ENCODE results near the gene C16orf74. TPM values are rescaled to one million over a fixed set of nuclear protein-coding genes. Genes with fewer than 3 reads are reported as not detected.

C16orf74 gene
- total and polyA plus RNA-seq, 2 donors = 1.5 to 6.4 TPM

DNA sequence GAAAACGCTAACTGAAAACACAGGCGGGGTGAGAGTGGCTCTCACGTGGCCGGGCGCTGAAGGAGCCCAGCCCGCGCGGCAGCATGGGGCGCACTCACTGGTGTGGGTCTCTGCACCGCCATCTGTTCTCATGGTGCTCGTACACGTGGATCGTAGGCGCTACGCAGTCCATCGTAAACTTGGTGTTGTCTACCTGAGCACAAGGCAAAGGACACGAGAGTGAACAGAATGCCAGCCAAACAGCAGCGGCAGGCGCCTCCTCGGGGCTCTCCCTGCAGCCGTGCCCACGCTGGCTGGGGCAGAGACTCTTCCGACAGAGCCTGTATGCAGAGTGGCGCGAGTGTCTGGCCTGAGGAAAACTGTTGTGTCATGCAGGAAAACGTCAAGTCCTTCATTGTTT, 29.4 kb upstream of the C16orf74 start:
- H3K36me3 ChIP-seq (ENCODE audit: control insufficient read depth in 2 of 2, insufficient read depth in 2 of 2, low read length in 1 of 2) = peaks cover 51 to 61% of the 10 kb centered on the region in 2 donors
- no peak overlapping the region for H3K27ac ChIP-seq (ENCODE audit: low read depth in 1 of 2, low read length in 1 of 2)
- no peaks in the 10 kb centered on the region for H3K4me1 ChIP-seq (ENCODE audit: control insufficient read depth in 2 of 2, insufficient read depth in 2 of 2, low read length in 2 of 2)
- 97% methylated on average over 26 of the region's 26 CpGs for WGBS
- H3K27me3 ChIP-seq (ENCODE audit: control insufficient read depth in 2 of 2, insufficient read depth in 1 of 2, low read length in 1 of 2) = no peaks in the 10 kb centered on the region
- no peak for DNase-seq (ENCODE audit: low read depth in 6 of 9, low spot score in 9 of 9)
- no peak overlapping the region for H3K4me3 ChIP-seq (ENCODE audit: low read length in 2 of 2)
- H3K9me3 ChIP-seq (ENCODE audit: control insufficient read depth in 2 of 2, insufficient read depth in 1 of 2, low read length in 1 of 2) = no peaks in the 10 kb centered on the region

DNA sequence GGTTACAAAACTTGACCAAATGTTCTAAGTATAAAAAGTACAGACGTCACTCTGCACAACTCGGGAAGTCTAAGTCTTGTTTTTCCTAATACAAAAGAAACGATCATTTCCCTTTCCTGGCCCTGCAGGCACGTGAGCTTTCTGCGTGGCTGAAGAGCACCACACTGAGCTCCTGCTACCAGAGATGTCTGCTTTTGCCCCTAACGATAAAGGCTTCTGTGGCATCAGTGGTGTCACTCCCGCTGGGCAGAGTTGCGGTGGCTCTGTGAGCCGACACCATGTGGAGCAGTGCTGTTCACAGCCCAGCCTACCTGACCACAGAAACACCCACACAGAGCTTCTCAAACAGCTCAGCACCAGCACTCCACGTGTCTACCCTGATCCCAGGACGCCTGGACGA, 28.0 kb upstream of the C16orf74 start:
- peaks cover 47 to 61% of the 10 kb centered on the region in 2 donors for H3K36me3 ChIP-seq (ENCODE audit: control insufficient read depth in 2 of 2, insufficient read depth in 2 of 2, low read length in 1 of 2)
- no peak for DNase-seq (ENCODE audit: low read depth in 6 of 9, low spot score in 9 of 9)
- H3K27me3 ChIP-seq (ENCODE audit: control insufficient read depth in 2 of 2, insufficient read depth in 1 of 2, low read length in 1 of 2) = no peaks in the 10 kb centered on the region
- H3K27ac ChIP-seq (ENCODE audit: low read depth in 1 of 2, low read length in 1 of 2) = no peak overlapping the region
- no peak overlapping the region for H3K4me3 ChIP-seq (ENCODE audit: low read length in 2 of 2)
- H3K4me1 ChIP-seq (ENCODE audit: control insufficient read depth in 2 of 2, insufficient read depth in 2 of 2, low read length in 2 of 2) = no peaks in the 10 kb centered on the region
- WGBS = 93% methylated on average over 12 of the region's 12 CpGs
- H3K9me3 ChIP-seq (ENCODE audit: control insufficient read depth in 2 of 2, insufficient read depth in 1 of 2, low read length in 1 of 2) = no peaks in the 10 kb centered on the region

DNA sequence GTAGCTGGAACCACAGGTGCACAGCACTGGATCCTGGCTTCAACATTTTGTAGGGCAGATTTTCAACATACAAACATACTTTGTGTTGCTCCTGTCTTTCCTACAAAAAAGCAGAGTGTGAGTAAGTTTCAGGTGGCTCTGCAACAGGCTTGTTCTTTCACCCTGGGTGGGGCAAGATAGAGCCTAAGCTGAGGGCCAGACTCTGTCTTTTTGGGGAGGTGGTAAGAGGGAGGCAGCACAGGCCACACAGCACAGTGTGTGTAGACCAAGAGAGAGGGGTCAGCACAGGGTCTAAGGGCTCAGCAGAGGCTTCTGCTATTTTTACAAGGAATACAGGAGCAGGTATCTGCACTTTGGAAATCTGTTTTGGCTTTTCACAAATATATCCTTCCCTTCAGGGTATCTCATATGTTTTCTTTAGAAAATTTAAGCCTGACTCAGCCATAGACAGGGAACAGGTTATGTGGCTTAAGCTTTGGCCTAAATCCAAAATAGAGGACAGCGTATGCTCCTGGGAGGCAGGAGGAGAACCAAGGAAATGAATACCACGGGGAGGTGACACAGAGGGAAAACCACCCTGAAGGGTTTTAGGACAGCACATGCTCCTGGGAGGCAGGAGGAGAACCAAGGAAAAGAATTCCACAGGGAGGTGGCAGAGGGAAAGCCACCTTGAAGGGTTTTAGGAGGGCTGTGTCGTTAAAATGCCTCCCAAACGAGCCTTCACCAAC, 26.9 kb upstream of the C16orf74 start:
- DNase-seq (ENCODE audit: low read depth in 6 of 9, low spot score in 9 of 9) = no peak
- H3K27ac ChIP-seq (ENCODE audit: low read depth in 1 of 2, low read length in 1 of 2) = no peak overlapping the region
- 90% methylated on average over 4 of the region's 4 CpGs for whole genome bisulfite sequencing
- no peaks in the 10 kb centered on the region for H3K27me3 ChIP-seq (ENCODE audit: control insufficient read depth in 2 of 2, insufficient read depth in 1 of 2, low read length in 1 of 2)
- no peak overlapping the region for H3K4me3 ChIP-seq (ENCODE audit: low read length in 2 of 2)
- no peaks in the 10 kb centered on the region for H3K4me1 ChIP-seq (ENCODE audit: control insufficient read depth in 2 of 2, insufficient read depth in 2 of 2, low read length in 2 of 2)
- no peaks in the 10 kb centered on the region for H3K9me3 ChIP-seq (ENCODE audit: control insufficient read depth in 2 of 2, insufficient read depth in 1 of 2, low read length in 1 of 2)
- peaks cover 47 to 55% of the 10 kb centered on the region in 2 donors for H3K36me3 ChIP-seq (ENCODE audit: control insufficient read depth in 2 of 2, insufficient read depth in 2 of 2, low read length in 1 of 2)

DNA sequence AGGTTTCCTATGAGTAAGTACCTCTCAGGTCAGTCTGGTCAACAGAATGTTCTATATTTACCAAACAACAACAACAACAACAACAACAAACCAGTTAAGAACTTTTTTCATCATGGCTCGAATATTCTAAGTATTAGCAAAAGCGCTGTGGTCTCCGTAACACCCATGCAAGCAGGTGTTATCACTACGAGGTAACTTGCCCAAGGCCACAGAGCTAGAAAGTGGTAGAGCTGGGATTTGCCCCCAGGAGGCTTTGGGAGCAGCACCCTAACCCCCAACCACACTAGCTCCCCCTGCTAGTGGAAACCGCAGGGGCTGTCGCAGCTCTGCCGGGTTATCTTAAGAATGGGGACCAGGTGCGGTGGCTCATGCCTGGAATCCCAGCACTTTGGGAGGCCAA, 23.9 kb upstream of the C16orf74 start:
- peaks cover 27 to 32% of the 10 kb centered on the region in 2 donors for H3K36me3 ChIP-seq (ENCODE audit: control insufficient read depth in 2 of 2, insufficient read depth in 2 of 2, low read length in 1 of 2)
- WGBS = 97% methylated on average over 8 of the region's 8 CpGs
- H3K4me1 ChIP-seq (ENCODE audit: control insufficient read depth in 2 of 2, insufficient read depth in 2 of 2, low read length in 2 of 2) = no peaks in the 10 kb centered on the region
- H3K27me3 ChIP-seq (ENCODE audit: control insufficient read depth in 2 of 2, insufficient read depth in 1 of 2, low read length in 1 of 2) = no peaks in the 10 kb centered on the region
- no peak overlapping the region for H3K27ac ChIP-seq (ENCODE audit: low read depth in 1 of 2, low read length in 1 of 2)
- DNase-seq (ENCODE audit: low read depth in 6 of 9, low spot score in 9 of 9) = no peak
- H3K4me3 ChIP-seq (ENCODE audit: low read length in 2 of 2) = no peak overlapping the region
- H3K9me3 ChIP-seq (ENCODE audit: control insufficient read depth in 2 of 2, insufficient read depth in 1 of 2, low read length in 1 of 2) = no peaks in the 10 kb centered on the region

DNA sequence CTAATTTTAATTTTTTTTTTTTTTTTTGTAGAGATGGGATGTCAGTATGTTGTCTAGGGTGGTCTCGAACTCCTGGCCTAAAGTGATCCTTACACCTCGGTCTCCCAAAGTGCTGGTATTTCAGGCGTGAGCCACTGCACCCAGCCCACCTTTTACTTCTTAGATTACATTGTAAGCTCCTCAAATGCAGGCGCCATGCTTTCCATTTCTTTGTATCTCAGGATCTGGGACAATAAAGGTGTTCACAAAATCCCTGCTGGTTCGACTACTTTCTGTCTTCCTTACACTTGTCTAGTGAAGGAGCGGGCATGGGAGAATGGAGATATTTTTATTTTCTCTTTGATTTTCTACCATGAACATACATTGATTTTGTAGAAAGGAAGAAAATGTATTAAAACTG, 23.2 kb upstream of the C16orf74 start:
- no peak for DNase-seq (ENCODE audit: low read depth in 6 of 9, low spot score in 9 of 9)
- Histone ChIP-seq H3K4me3 (ENCODE audit: low read length in 2 of 2) (no peak overlapping the region), H3K27me3 (ENCODE audit: control insufficient read depth in 2 of 2, insufficient read depth in 1 of 2, low read length in 1 of 2) (no peaks in the 10 kb centered on the region), H3K27ac (ENCODE audit: low read depth in 1 of 2, low read length in 1 of 2) (no peak overlapping the region), H3K9me3 (ENCODE audit: control insufficient read depth in 2 of 2, insufficient read depth in 1 of 2, low read length in 1 of 2) (no peaks in the 10 kb centered on the region), H3K4me1 (ENCODE audit: control insufficient read depth in 2 of 2, insufficient read depth in 2 of 2, low read length in 2 of 2) (no peaks in the 10 kb centered on the region), H3K36me3 (ENCODE audit: control insufficient read depth in 2 of 2, insufficient read depth in 2 of 2, low read length in 1 of 2) (peaks cover 21 to 25% of the 10 kb centered on the region in 2 donors)
- WGBS = 80% methylated on average over 6 of the region's 6 CpGs

DNA sequence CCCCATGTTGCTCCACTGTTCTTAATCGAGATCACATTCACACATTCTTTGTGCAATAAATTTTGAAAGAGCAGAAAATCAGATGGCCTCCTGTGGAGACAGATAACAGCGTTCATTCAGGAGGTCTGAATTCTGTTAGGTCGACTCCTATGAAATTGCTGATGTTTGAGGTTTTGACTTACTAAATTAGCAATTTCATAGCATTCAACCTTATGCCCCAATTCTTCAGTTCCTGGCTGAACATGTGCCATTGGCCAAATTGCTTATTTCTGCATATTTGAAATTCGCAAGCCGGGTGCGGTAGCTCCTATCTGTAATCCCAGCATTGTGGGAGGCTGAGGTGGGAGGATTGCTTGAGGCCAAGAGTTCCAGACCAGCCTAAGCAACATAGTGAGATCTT, 22.1 kb upstream of the C16orf74 start:
- H3K27ac ChIP-seq (ENCODE audit: low read depth in 1 of 2, low read length in 1 of 2) = no peak overlapping the region
- H3K36me3 ChIP-seq (ENCODE audit: control insufficient read depth in 2 of 2, insufficient read depth in 2 of 2, low read length in 1 of 2) = peaks cover 10 to 14% of the 10 kb centered on the region in 2 donors
- H3K4me1 ChIP-seq (ENCODE audit: control insufficient read depth in 2 of 2, insufficient read depth in 2 of 2, low read length in 2 of 2) = no peaks in the 10 kb centered on the region
- WGBS = 96% methylated on average over 6 of the region's 6 CpGs
- H3K27me3 ChIP-seq (ENCODE audit: control insufficient read depth in 2 of 2, insufficient read depth in 1 of 2, low read length in 1 of 2) = no peaks in the 10 kb centered on the region
- H3K4me3 ChIP-seq (ENCODE audit: low read length in 2 of 2) = no peak overlapping the region
- H3K9me3 ChIP-seq (ENCODE audit: control insufficient read depth in 2 of 2, insufficient read depth in 1 of 2, low read length in 1 of 2) = no peaks in the 10 kb centered on the region
- no peak for DNase-seq (ENCODE audit: low read depth in 6 of 9, low spot score in 9 of 9)

DNA sequence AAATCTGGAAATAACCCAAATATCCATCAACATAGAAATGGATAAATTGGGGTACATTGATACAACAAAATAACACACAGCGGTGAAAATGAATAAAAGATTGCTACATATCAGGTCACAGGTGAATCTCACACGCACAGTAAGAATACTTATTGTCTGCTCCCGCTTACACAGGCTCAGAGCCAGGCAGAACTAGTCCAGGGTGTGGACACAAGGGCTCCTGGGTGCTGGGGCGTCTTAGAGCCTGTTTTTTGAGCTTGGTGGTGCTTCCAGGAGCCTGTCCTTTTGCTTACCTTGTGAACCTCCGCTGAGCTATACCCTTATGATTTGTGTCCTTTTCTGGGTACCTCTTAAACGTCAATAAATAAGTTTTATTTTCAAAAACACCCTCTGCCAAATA, 19.8 kb upstream of the C16orf74 start:
- WGBS = over 99% methylated on average over 6 of the region's 6 CpGs

DNA sequence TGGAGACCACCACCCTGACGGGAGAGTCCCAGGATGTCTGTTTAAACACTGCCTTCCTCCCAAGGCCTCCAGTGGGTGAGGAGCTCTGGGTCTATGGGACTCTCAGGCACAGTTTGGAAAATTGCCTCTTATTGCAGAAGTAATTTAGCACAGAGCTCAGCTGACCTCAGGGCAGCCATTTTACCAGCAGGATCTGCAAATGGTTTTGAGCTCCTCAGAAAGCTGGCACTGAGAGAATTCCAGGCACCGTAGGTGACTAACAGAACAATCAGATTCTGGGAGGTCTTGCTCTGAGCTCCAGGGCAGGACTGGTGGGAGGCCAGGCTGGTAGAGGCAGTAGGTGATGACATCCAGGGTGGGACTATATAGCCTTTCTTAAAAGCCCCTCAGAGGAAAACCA, 17.3 kb upstream of the C16orf74 start:
- H3K4me1 ChIP-seq (ENCODE audit: control insufficient read depth in 2 of 2, insufficient read depth in 2 of 2, low read length in 2 of 2) = no peaks in the 10 kb centered on the region
- no peak overlapping the region for H3K27ac ChIP-seq (ENCODE audit: low read depth in 1 of 2, low read length in 1 of 2)
- H3K36me3 ChIP-seq (ENCODE audit: control insufficient read depth in 2 of 2, insufficient read depth in 2 of 2, low read length in 1 of 2) = peaks cover 0 to 2% of the 10 kb centered on the region in 2 donors
- no peaks in the 10 kb centered on the region for H3K9me3 ChIP-seq (ENCODE audit: control insufficient read depth in 2 of 2, insufficient read depth in 1 of 2, low read length in 1 of 2)
- 94% methylated on average over 2 of the region's 2 CpGs for WGBS
- no peak overlapping the region for H3K4me3 ChIP-seq (ENCODE audit: low read length in 2 of 2)
- no peak for DNase-seq (ENCODE audit: low read depth in 6 of 9, low spot score in 9 of 9)
- H3K27me3 ChIP-seq (ENCODE audit: control insufficient read depth in 2 of 2, insufficient read depth in 1 of 2, low read length in 1 of 2) = peaks cover 0 to 7% of the 10 kb centered on the region in 2 donors

More for the DNA sequence above, 19.8 kb upstream of the C16orf74 start:
- Histone ChIP-seq H3K9me3 (ENCODE audit: control insufficient read depth in 2 of 2, insufficient read depth in 1 of 2, low read length in 1 of 2) (no peaks in the 10 kb centered on the region), H3K4me3 (ENCODE audit: low read length in 2 of 2) (no peak overlapping the region), H3K27ac (ENCODE audit: low read depth in 1 of 2, low read length in 1 of 2) (no peak overlapping the region), H3K36me3 (ENCODE audit: control insufficient read depth in 2 of 2, insufficient read depth in 2 of 2, low read length in 1 of 2) (peaks cover 2% of the 10 kb centered on the region in 2 donors), H3K27me3 (ENCODE audit: control insufficient read depth in 2 of 2, insufficient read depth in 1 of 2, low read length in 1 of 2) (peaks cover 0 to 5% of the 10 kb centered on the region in 2 donors), H3K4me1 (ENCODE audit: control insufficient read depth in 2 of 2, insufficient read depth in 2 of 2, low read length in 2 of 2) (no peaks in the 10 kb centered on the region)
- no peak for DNase-seq (ENCODE audit: low read depth in 6 of 9, low spot score in 9 of 9)

DNA sequence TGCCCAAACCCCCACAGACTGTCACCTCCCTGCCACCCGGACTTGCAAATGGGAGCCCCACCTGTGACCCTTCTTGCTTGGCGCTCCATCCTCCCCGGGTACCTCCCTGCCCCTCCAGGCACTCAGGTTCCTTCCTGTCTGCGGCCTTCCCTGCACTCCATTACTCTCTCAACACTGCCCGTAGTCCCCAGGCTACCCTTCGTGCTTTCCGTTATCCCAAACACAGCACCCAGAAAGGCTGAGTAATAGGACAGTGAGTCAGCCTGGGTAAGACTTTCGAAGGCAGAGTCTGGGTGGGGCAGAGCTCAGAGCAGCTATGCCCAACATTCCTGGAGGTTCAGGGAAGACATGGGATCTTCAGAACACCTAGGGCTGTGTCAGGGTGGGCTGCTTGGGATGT, 16.6 kb upstream of the C16orf74 start:
- DNase-seq (ENCODE audit: low read depth in 6 of 9, low spot score in 9 of 9) = no peak
- Histone ChIP-seq H3K27me3 (ENCODE audit: control insufficient read depth in 2 of 2, insufficient read depth in 1 of 2, low read length in 1 of 2) (peaks cover 0 to 7% of the 10 kb centered on the region in 2 donors), H3K27ac (ENCODE audit: low read depth in 1 of 2, low read length in 1 of 2) (no peak overlapping the region), H3K36me3 (ENCODE audit: control insufficient read depth in 2 of 2, insufficient read depth in 2 of 2, low read length in 1 of 2) (peaks cover 0 to 2% of the 10 kb centered on the region in 2 donors), H3K4me1 (ENCODE audit: control insufficient read depth in 2 of 2, insufficient read depth in 2 of 2, low read length in 2 of 2) (no peaks in the 10 kb centered on the region), H3K4me3 (ENCODE audit: low read length in 2 of 2) (no peak overlapping the region), H3K9me3 (ENCODE audit: control insufficient read depth in 2 of 2, insufficient read depth in 1 of 2, low read length in 1 of 2) (no peaks in the 10 kb centered on the region)
- WGBS = 87% methylated on average over 8 of the region's 8 CpGs

Data from thymus (tissue), 11 donors.